IPS-18c (cell line): ENCODE data around the gene UGT2B17.
"Not testable (repeated sequence)": the region's sequence is repeated elsewhere in the genome, so short reads cannot be mapped to it uniquely, and the experiment has no call there.

Source experiments
- H3K4me3 ChIP-seq: 2 replicates; pipeline ENCODE4 v1.7.0; 2013; ENCODE audit warnings: low read depth, mild to moderate bottlenecking, low read length, moderate library complexity; ENCODE audit not compliant: insufficient read depth
- H3K9me3 ChIP-seq: one replicate; pipeline ENCODE4 v1.6.1; 2013; ENCODE audit warnings: mild to moderate bottlenecking, low read length, moderate library complexity; ENCODE audit not compliant: control insufficient read depth, insufficient read depth

The UGT2B17 gene

GRCh38 chr4:68504836-68505235, 71.3 kb downstream of the UGT2B17 start:
- not testable (repeated sequence) for H3K4me3 ChIP-seq

GRCh38 chr4:68503462-68503861, 72.7 kb downstream of the UGT2B17 start:
- H3K9me3 ChIP-seq, H3K4me3 ChIP-seq: not testable (repeated sequence)

More at GRCh38 chr4:68504836-68505235, 71.3 kb downstream of the UGT2B17 start:
- not testable (repeated sequence) for H3K9me3 ChIP-seq

GRCh38 chr4:68499021-68499420, 77.1 kb downstream of the UGT2B17 start:
- Histone ChIP-seq H3K9me3 (no peaks in the 10 kb centered on the region), H3K4me3 (no peak overlapping the region)

GRCh38 chr4:68498413-68499007, 77.6 kb downstream of the UGT2B17 start:
- H3K9me3 ChIP-seq: no peaks in the 10 kb centered on the region
- no peak overlapping the region for H3K4me3 ChIP-seq

- Histone ChIP-seq H3K4me3 (no peak overlapping the region), H3K9me3 (no peaks in the 10 kb centered on the region)
These were observed 81.4 kb downstream of the UGT2B17 start for GRCh38 chr4:68494688-68495087.

- Histone ChIP-seq H3K4me3 (no peak overlapping the region), H3K9me3 (no peaks in the 10 kb centered on the region)
These were observed 85.2 kb downstream of the UGT2B17 start for GRCh38 chr4:68490826-68491457.

- no peaks in the 10 kb centered on the region for H3K9me3 ChIP-seq
- H3K4me3 ChIP-seq: no peak overlapping the region
These were observed 86.8 kb downstream of the UGT2B17 start for GRCh38 chr4:68489338-68489737.
